Measurements from ENCODE around the gene CFAP99.
A peak's percentile ranks its signal among the peaks of the same experiment; 100 is the strongest.
"Not testable (repeated sequence)": the region's sequence is repeated elsewhere in the genome, so short reads cannot be mapped to it uniquely, and the experiment has no call there.

Gene CFAP99

DNA sequence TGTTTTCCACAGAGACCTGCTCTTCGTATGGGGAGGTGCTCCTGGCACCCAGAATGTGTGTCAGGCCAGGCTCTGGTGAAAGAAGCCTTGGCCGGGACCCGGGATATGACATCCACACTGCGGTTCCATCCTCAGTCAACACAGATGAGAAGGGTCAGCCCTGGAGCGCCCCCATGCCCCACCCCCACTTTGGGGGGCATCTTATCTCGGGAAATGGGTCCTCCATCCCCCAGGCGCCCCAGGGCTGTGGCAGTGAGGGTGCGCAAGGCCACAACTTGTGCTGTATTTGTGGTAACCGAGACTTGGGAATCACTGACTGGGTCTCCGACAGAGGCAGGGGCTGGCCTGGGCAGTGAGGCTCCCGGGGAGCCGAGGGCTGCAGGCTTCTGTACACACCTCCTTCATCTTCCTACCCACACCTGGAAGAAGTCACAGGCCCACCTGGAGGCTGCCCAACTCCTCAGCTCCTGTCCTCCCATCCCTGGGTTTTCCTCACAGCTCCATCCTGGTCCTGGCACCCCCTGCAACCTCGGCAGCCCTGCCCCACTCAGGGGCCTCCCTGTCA lies 8.0 kb downstream of the CFAP99 start:
- H3K36me3 Mint-ChIP-seq (ENCODE audit: low read depth) = no peaks in the 10 kb centered on the region
- H3K4me3 Mint-ChIP-seq = no peak overlapping the region
- TF ChIP-seq, protein P1, sequence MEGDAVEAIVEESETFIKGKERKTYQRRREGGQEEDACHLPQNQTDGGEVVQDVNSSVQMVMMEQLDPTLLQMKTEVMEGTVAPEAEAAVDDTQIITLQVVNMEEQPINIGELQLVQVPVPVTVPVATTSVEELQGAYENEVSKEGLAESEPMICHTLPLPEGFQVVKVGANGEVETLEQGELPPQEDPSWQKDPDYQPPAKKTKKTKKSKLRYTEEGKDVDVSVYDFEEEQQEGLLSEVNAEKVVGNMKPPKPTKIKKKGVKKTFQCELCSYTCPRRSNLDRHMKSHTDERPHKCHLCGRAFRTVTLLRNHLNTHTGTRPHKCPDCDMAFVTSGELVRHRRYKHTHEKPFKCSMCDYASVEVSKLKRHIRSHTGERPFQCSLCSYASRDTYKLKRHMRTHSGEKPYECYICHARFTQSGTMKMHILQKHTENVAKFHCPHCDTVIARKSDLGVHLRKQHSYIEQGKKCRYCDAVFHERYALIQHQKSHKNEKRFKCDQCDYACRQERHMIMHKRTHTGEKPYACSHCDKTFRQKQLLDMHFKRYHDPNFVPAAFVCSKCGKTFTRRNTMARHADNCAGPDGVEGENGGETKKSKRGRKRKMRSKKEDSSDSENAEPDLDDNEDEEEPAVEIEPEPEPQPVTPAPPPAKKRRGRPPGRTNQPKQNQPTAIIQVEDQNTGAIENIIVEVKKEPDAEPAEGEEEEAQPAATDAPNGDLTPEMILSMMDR (IDR thresholded peaks at IDR 0.05) = no peak
- no peak for DNase-seq
- H3K27me3 Mint-ChIP-seq (ENCODE audit: low read depth, poor library complexity) = peaks cover 22% of the 10 kb centered on the region
- peaks cover under 1% of the 10 kb centered on the region for H3K9me3 Mint-ChIP-seq
- H3K4me1 Mint-ChIP-seq = peaks cover 20% of the 10 kb centered on the region
- H3K27ac Mint-ChIP-seq = no peak overlapping the region

GRCh38 chr4:2427383-2428334 lies 8.9 kb downstream of the CFAP99 start:
- H3K9me3 Mint-ChIP-seq = peaks cover 3% of the 10 kb centered on the region
- no peak for DNase-seq
- peaks cover 13% of the 10 kb centered on the region for H3K27me3 Mint-ChIP-seq (ENCODE audit: low read depth, poor library complexity)
- TF ChIP-seq, protein P1 (IDR thresholded peaks at IDR 0.05) = no peak
- no peak overlapping the region for H3K27ac Mint-ChIP-seq
- H3K4me1 Mint-ChIP-seq = peaks cover 12% of the 10 kb centered on the region
- H3K36me3 Mint-ChIP-seq (ENCODE audit: low read depth) = no peaks in the 10 kb centered on the region
- H3K4me3 Mint-ChIP-seq = no peak overlapping the region

GRCh38 chr4:2428496-2429213 lies 9.9 kb downstream of the CFAP99 start:
- Mint-ChIP-seq H3K36me3 (ENCODE audit: low read depth) (no peaks in the 10 kb centered on the region), H3K27me3 (ENCODE audit: low read depth, poor library complexity) (peaks cover 6% of the 10 kb centered on the region), H3K27ac (peak overlapping the region; percentile 62), H3K4me1 (peaks cover 13% of the 10 kb centered on the region), H3K9me3 (peaks cover 3% of the 10 kb centered on the region), H3K4me3 (no peak overlapping the region)
- no peak for DNase-seq
- TF ChIP-seq, protein P1 (IDR thresholded peaks at IDR 0.05) = no peak

- not testable (repeated sequence) for DNase-seq; H3K4me3 Mint-ChIP-seq; H3K27ac Mint-ChIP-seq; H3K36me3 Mint-ChIP-seq (ENCODE audit: low read depth); H3K9me3 Mint-ChIP-seq
- Mint-ChIP-seq H3K4me1 (peaks cover 19% of the 10 kb centered on the region), H3K27me3 (ENCODE audit: low read depth, poor library complexity) (peaks cover 10% of the 10 kb centered on the region)
These were observed 11.4 kb downstream of the CFAP99 start for GRCh38 chr4:2429945-2430757.

DNA sequence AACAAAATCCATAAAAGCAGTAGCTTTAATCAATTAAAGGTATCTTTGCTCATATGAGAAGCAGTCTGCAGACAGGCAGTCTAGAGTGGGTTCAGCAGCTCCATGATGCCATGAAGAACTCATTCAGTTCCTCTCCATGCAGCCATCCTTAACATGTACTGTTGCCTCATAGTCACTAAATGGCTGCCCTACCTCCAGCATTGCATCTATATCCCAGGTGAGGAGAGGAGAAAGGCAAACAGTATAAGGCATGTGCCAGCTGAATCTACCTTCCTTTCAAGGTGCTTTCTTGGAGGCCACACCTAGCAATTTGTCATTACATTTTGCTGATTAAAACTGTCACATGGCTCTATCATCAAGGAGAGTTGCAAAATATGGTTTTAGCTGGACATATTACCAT lies 13.2 kb downstream of the CFAP99 start:
- Mint-ChIP-seq H3K4me1 (peaks cover 19% of the 10 kb centered on the region), H3K9me3 (peaks cover 3% of the 10 kb centered on the region), H3K4me3 (no peak overlapping the region), H3K27me3 (ENCODE audit: low read depth, poor library complexity) (peaks cover 10% of the 10 kb centered on the region), H3K27ac (no peak overlapping the region), H3K36me3 (ENCODE audit: low read depth) (no peaks in the 10 kb centered on the region)
- TF ChIP-seq, protein P1 (IDR thresholded peaks at IDR 0.05) = no peak
- DNase-seq = no peak
